Activated CD4-positive, alpha-beta T cell treated with anti-CD3 and anti-CD28 coated beads for 36 hours (primary cell): Measurements from ENCODE around the gene MPPE1. TPM values are rescaled to one million over a fixed set of nuclear protein-coding genes. Genes with fewer than 3 reads are reported as not detected.

ENCODE experiments used
- ATAC-seq: fragments of 200-7000 bp; cut with Tn5 transposase; one replicate; pipeline ENCODE4 v1.10.0; 2021; ENCODE audit warnings: mild to moderate bottlenecking, moderate library complexity
- CTCF ChIA-PET: fragments of 350-600 bp; sonication (Branson Sonifier 250); formaldehyde crosslinking; loops from one replicate; lab custom pipeline; 2021; ENCODE audit warnings: antibody characterized with exemption; lab: Charles Lee
- POLR2A ChIA-PET: fragments of 350-600 bp; sonication (Branson Sonifier 250); formaldehyde crosslinking; loops from one replicate; lab custom pipeline; 2021; ENCODE audit warnings: antibody characterized with exemption, inconsistent platforms; lab: Charles Lee
- DNase-seq: peaks from one replicate; pipeline ENCODE4 v3.0.0-alpha.2; 2020
- H3K27ac Mint-ChIP-seq: one replicate; pipeline ENCODE4 v1.8.0; 2021; ENCODE audit warnings: mixed read lengths
- H3K27me3 Mint-ChIP-seq: one replicate; pipeline ENCODE4 v1.8.0; 2021; ENCODE audit warnings: mixed read lengths
- H3K36me3 Mint-ChIP-seq: one replicate; pipeline ENCODE4 v1.8.0; 2021; ENCODE audit warnings: low read depth, mixed read lengths
- H3K4me1 Mint-ChIP-seq: one replicate; pipeline ENCODE4 v1.8.0; 2021; ENCODE audit warnings: mixed read lengths
- H3K4me3 Mint-ChIP-seq: one replicate; pipeline ENCODE4 v1.8.0; 2021; ENCODE audit warnings: mild to moderate bottlenecking, moderate library complexity, mixed read lengths
- H3K9me3 Mint-ChIP-seq: one replicate; pipeline ENCODE4 v1.8.0; 2021; ENCODE audit warnings: low read depth, mixed read lengths
- intact Hi-C, 2 experiments: fragments of 100-400 bp; cut with DNase I in 1 of 2; cut with micrococcal nuclease in 1 of 2; formaldehyde crosslinking; loops; one replicate each; pipeline versions ENCODE4 v1.14.2 to v1.15.1; 2022 to 2024; cut with DNase I, micrococcal nuclease
- total RNA-seq, 2 experiments: library from RNA; stranded (reverse); gene quantifications; one replicate each; pipeline ENCODE4 v1.2.3, GENCODE V29; 2021

MPPE1 gene
- total RNA-seq, 2 experiments from 2014 or later = 22.4 to 29.6 TPM

- Mint-ChIP-seq H3K9me3 (no peaks in the 10 kb centered on the region), H3K4me3 (peak overlapping the region; percentile 91), H3K27ac (peak overlapping the region; percentile 99), H3K27me3 (no peaks in the 10 kb centered on the region), H3K36me3 (peaks cover 7% of the 10 kb centered on the region), H3K4me1 (peaks cover 25% of the 10 kb centered on the region)
- CTCF ChIA-PET = no interaction called here
- ATAC-seq = peak; percentile 21
- intact Hi-C loops = loop anchor here (1.0 to 5.0 kb wide), 10 partner anchors 58 to 1938 kb away; partner anchors contain the start of genes IMPA2 (in 2 of the 2), MPPE1 (in 2 of the 2), AFG3L2 (in 1 of the 2) and CEP76 (in 1 of the 2)
- DNase-seq = no peak
- POLR2A ChIA-PET = interaction anchor here (1.0 kb wide), 1 partner anchor 19 kb away, joined by 3 read pairs; no protein-coding TSS in a partner anchor
These were observed 57.3 kb downstream of the MPPE1 start for GRCh38 chr18:11850821-11851145.

GRCh38 chr18:11849841-11850634 lies 58.1 kb downstream of the MPPE1 start:
- H3K9me3 Mint-ChIP-seq = no peaks in the 10 kb centered on the region
- ChIA-PET POLR2A (interaction anchor here (0.8 to 1.0 kb wide), 2 partner anchors 18 to 131 kb away, joined by 3 read pairs; partner anchors contain the start of gene IMPA2), CTCF (interaction anchor here (0.6 to 1.4 kb wide), 3 partner anchors 14 to 536 kb away, joined by 3 to 8 read pairs (median 4); no protein-coding TSS in a partner anchor)
- H3K4me1 Mint-ChIP-seq = peaks cover 23% of the 10 kb centered on the region
- DNase-seq (peak; percentile 70), ATAC-seq (peak; percentile 28)
- no peaks in the 10 kb centered on the region for H3K27me3 Mint-ChIP-seq
- peak overlapping the region; percentile 99 for H3K27ac Mint-ChIP-seq
- intact Hi-C loops = loop anchor here in 1 of 2 experiments (2.0 to 5.0 kb wide), 6 partner anchors 852 to 1938 kb away; partner anchors contain the start of genes CEP76, FAM210A, NAPG and PSMG2
- H3K4me3 Mint-ChIP-seq = peak overlapping the region; percentile 91
- H3K36me3 Mint-ChIP-seq = peaks cover 7% of the 10 kb centered on the region

- ChIA-PET CTCF (interaction anchor here (0.6 to 1.4 kb wide), 4 partner anchors 13 to 537 kb away, joined by 3 to 8 read pairs (median 5); no protein-coding TSS in a partner anchor), POLR2A (no interaction called here)
- Mint-ChIP-seq H3K36me3 (peaks cover 7% of the 10 kb centered on the region), H3K27me3 (no peaks in the 10 kb centered on the region), H3K4me3 (no peak overlapping the region), H3K4me1 (peaks cover 22% of the 10 kb centered on the region), H3K27ac (no peak overlapping the region), H3K9me3 (no peaks in the 10 kb centered on the region)
- intact Hi-C loops = no loop called here
- ATAC-seq (no peak), DNase-seq (no peak)
These were observed 58.8 kb downstream of the MPPE1 start for GRCh38 chr18:11849279-11849678.

GRCh38 chr18:11847811-11848210 lies 60.3 kb downstream of the MPPE1 start:
- ChIA-PET CTCF (interaction anchor here (0.9 to 1.4 kb wide), 2 partner anchors 16 to 90 kb away, joined by 3 to 6 read pairs; no protein-coding TSS in a partner anchor), POLR2A (interaction anchor here (0.6 kb wide), 1 partner anchor 189 kb away, joined by 3 read pairs; no protein-coding TSS in a partner anchor)
- ATAC-seq (no peak), DNase-seq (no peak)
- H3K9me3 Mint-ChIP-seq = no peaks in the 10 kb centered on the region
- no peak overlapping the region for H3K27ac Mint-ChIP-seq
- H3K27me3 Mint-ChIP-seq = no peaks in the 10 kb centered on the region
- peaks cover 5% of the 10 kb centered on the region for H3K36me3 Mint-ChIP-seq
- H3K4me3 Mint-ChIP-seq = no peak overlapping the region
- peaks cover 13% of the 10 kb centered on the region for H3K4me1 Mint-ChIP-seq
- intact Hi-C loops = no loop called here

- ChIA-PET POLR2A (no interaction called here), CTCF (no interaction called here)
- H3K9me3 Mint-ChIP-seq = no peaks in the 10 kb centered on the region
- no peaks in the 10 kb centered on the region for H3K27me3 Mint-ChIP-seq
- DNase-seq = no peak
- no peaks in the 10 kb centered on the region for H3K36me3 Mint-ChIP-seq
- no peak overlapping the region for H3K4me3 Mint-ChIP-seq
- intact Hi-C loops = no loop called here
- ATAC-seq = no peak
- H3K27ac Mint-ChIP-seq = no peak overlapping the region
- H3K4me1 Mint-ChIP-seq = peaks cover 11% of the 10 kb centered on the region
These were observed 62.5 kb downstream of the MPPE1 start for GRCh38 chr18:11845654-11846053.

- Mint-ChIP-seq H3K36me3 (no peaks in the 10 kb centered on the region), H3K27me3 (no peaks in the 10 kb centered on the region), H3K9me3 (no peaks in the 10 kb centered on the region), H3K4me3 (no peak overlapping the region), H3K27ac (no peak overlapping the region), H3K4me1 (no peaks in the 10 kb centered on the region)
- POLR2A ChIA-PET = no interaction called here
- DNase-seq = no peak
- intact Hi-C loops = no loop called here
- CTCF ChIA-PET = no interaction called here
- ATAC-seq = no peak
These were observed 63.7 kb downstream of the MPPE1 start for GRCh38 chr18:11844436-11844835.

DNA sequence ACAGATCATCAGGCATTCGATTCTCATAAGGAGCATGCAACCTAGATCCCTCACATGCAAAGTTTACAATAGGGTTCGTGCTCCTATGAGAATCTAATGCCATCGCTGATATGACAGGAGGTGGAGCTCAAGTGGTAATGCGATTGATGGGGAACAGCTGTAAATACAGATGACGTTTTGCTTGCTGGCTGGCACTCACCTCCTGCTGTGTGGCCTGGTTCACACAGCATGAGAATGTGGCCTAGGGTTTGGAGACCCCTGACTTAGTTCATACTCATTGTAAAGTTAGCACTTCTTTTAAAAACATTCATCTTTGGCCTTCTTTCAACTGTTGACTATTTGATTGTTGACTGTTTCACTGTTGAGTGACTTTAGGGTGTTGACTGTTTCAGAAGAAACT lies 65.6 kb downstream of the MPPE1 start:
- Mint-ChIP-seq H3K27ac (no peak overlapping the region), H3K4me3 (no peak overlapping the region), H3K4me1 (no peaks in the 10 kb centered on the region), H3K27me3 (no peaks in the 10 kb centered on the region), H3K9me3 (no peaks in the 10 kb centered on the region), H3K36me3 (no peaks in the 10 kb centered on the region)
- ChIA-PET POLR2A (no interaction called here), CTCF (no interaction called here)
- intact Hi-C loops = no loop called here
- DNase-seq (no peak), ATAC-seq (no peak)

GRCh38 chr18:11840493-11840892 lies 67.6 kb downstream of the MPPE1 start:
- Mint-ChIP-seq H3K4me3 (no peak overlapping the region), H3K27ac (no peak overlapping the region), H3K36me3 (no peaks in the 10 kb centered on the region), H3K27me3 (no peaks in the 10 kb centered on the region), H3K9me3 (no peaks in the 10 kb centered on the region), H3K4me1 (no peaks in the 10 kb centered on the region)
- intact Hi-C loops = no loop called here
- CTCF ChIA-PET = no interaction called here
- POLR2A ChIA-PET = no interaction called here
- DNase-seq = no peak
- no peak for ATAC-seq

DNA sequence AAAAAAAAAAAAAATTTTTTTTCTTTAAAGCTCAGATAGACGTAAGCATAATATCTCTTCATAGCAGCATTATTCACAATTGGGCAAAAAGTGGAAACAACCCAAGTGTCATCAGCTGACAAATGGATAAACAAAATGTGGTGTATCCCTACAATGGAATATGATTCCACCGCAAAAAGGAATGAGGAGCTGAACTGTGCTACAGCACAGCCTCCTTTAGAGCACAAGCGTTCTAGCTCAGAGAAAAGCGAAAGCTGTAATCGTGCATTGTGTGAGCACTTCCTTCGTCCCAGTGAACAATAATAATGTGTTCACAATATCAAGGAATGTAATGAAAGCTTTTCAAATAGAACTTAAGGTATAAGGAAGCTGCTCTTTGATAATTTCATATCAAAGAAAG lies 68.6 kb downstream of the MPPE1 start:
- H3K36me3 Mint-ChIP-seq = no peaks in the 10 kb centered on the region
- H3K27ac Mint-ChIP-seq = no peak overlapping the region
- no peaks in the 10 kb centered on the region for H3K9me3 Mint-ChIP-seq
- H3K27me3 Mint-ChIP-seq = no peaks in the 10 kb centered on the region
- intact Hi-C loops = no loop called here
- CTCF ChIA-PET = no interaction called here
- no peaks in the 10 kb centered on the region for H3K4me1 Mint-ChIP-seq
- ATAC-seq (no peak), DNase-seq (no peak)
- no peak overlapping the region for H3K4me3 Mint-ChIP-seq
- POLR2A ChIA-PET = no interaction called here

GRCh38 chr18:11834772-11835171 lies 73.3 kb downstream of the MPPE1 start:
- ChIA-PET CTCF (interaction anchor here (2.0 kb wide), 1 partner anchor 14 kb away, joined by 8 read pairs; no protein-coding TSS in a partner anchor), POLR2A (no interaction called here)
- ATAC-seq (no peak), DNase-seq (no peak)
- Mint-ChIP-seq H3K4me1 (no peaks in the 10 kb centered on the region), H3K27ac (no peak overlapping the region), H3K36me3 (no peaks in the 10 kb centered on the region), H3K9me3 (no peaks in the 10 kb centered on the region), H3K4me3 (no peak overlapping the region), H3K27me3 (no peaks in the 10 kb centered on the region)
- intact Hi-C loops = no loop called here
